ENCODE results near the gene OBSCN.

Gene OBSCN

DNA sequence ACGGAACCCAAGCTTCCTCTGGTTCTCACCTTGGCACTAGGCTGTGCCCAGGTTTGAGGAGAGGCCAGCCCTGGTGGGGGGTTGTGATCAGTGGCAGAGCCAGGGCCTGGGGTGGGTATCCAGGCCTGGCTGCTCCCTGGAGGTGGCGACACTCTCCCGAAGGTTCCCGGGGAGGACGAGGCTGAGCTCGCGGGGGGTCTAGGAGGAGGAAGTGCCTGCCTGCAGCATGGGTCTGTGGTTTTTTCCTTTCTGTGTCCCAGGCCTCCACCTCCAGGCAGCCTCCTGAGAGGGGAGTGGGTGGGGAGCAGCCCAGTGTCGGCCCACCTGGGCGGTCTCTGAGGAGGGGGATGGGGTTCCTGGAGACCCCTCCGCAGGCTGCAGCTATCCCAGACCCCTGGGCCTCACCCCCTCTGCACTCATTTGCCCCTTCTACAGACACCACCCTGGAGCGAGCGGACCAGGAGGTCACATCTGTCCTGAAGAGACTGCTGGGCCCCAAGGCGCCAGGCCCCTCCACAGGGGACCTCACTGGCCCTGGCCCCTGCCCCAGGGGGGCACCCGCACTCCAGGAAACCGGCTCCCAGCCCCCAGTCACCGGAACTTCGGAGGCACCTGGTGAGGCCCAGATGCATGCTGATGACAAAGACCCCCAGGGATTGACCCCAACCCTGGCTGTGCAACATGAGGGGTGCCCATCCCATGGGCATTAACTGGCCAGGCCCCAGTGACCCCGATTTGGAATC is 154.5 kb downstream of the OBSCN start:
- DNase-seq = no peak

DNA sequence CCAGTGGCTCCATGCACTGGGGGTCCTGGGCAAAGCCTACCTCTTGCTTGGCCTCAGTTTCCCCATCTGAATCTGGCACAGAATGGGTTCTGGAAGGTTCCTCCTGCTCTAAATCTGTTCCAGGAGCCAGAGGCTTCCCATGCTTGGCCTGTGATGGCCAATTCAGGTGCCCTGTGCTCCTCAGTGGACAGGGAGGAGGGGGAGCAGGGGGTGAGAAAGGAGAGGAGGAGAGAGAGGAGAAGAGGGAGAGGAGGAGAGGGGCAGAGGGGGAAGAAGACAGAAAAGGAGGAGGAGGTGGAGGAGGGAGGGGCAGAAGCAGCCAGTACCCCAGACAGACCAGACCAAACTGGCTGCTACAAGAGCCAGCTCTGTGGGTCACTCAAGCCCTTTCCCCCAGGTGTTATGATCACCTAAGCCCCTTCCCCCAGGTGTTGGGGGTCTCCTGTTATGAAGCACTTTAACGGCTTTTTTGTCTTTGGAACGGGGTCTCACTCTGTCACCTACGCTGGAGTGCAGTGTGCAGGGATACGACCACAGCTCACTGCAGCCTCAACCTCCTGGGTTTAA is 155.1 kb downstream of the OBSCN start:
- no peak for DNase-seq

- no peak for DNase-seq
Observed at GRCh38 chr1:228363686-228364067, 155.8 kb downstream of the OBSCN start.

- no peak for DNase-seq
Observed at GRCh38 chr1:228364068-228364705, 156.3 kb downstream of the OBSCN start.

DNA sequence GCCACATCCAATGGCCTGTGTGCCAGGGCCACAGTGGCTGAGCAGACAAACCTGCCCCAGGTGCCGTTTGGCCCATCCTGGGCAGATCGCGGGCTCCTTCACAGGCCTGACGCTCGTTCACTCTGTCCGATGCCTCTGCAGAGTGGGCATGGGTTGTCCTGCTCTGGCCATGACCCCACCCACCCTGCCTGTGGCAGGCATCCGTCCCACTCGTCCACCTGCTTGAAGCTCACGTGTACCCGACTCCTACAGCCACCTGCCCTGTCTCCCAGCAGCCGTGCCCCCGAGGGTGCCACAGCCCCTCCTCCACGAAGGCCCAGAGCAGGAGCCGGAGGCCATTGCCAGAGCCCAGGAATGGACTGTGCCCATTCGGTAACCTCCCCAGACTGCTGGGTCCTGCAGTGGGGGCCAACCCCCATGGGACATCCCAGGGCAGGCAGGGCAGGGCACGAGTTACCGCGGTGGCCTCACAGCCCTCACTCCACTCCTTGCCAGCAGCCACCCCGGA is 156.9 kb downstream of the OBSCN start:
- DNase-seq = no peak

- DNase-seq = no peak
Observed at GRCh38 chr1:228365271-228366061, 157.6 kb downstream of the OBSCN start.

DNA sequence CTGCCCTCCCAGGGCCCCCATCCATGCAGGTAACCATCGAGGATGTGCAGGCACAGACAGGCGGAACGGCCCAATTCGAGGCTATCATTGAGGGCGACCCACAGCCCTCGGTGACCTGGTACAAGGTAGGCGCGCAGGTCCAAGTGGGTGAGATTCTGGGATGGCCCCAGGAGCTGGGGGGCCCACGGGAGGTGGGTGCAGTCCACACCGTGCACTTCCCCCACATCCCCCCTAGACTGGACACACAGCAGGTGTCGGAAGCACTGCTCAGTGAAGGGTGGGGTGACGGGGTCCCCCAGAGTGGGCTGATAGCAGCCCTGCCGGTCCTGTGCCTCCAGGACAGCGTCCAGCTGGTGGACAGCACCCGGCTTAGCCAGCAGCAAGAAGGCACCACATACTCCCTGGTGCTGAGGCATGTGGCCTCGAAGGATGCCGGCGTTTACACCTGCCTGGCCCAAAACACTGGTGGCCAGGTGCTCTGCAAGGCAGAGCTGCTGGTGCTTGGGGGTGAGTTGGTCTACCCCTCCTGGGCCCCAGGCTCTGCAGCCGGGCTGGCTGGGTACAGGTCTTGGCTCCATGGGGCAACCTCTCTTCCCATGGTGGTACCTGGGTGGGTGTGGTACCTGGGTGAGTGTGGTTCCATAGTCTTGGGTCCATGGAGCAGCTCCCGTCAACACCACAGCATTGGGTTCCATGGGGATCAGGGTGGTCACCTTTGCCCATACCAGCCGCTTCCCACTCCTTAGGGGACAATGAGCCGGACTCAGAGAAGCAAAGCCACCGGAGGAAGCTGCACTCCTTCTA is 158.4 kb downstream of the OBSCN start:
- DNase-seq = no peak

DNA sequence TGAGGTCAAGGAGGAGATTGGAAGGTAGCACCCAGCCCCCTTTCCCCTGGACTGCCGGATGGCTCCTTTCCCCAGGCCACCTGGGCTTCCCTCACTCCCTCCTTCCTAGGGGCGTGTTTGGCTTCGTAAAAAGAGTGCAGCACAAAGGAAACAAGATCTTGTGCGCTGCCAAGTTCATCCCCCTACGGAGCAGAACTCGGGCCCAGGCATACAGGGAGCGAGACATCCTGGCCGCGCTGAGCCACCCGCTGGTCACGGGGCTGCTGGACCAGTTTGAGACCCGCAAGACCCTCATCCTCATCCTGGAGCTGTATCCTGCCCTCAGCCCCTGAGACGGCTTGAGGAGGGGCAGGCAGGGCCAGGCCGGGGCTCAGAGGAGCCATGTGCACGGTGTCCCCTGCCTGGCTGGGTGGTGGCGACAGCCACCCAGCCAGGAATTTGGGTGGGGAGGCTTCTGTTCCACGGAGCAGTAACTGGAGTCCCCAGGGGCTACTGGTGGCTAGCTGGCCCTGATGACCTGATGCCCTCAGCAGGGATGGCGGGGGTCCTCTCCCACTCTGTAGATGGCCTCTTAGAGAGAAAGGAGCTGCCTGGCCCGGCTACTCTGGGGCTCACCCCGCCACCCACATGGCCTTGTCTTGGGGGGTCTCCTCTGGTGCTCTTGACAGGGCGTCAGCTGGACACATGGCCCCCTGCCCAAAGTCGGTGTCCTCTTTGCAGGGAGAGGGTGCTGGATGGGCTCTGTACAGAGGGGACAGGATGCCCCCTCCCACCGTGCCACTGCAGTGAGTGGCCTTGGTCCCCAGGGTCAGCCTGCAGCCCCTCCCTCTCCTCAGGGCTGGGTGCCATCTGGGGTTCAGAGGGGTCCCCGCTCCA is 159.3 kb downstream of the OBSCN start:
- no peak for DNase-seq

- DNase-seq = no peak
Observed at GRCh38 chr1:228367798-228368791, 160.3 kb downstream of the OBSCN start.

DNA sequence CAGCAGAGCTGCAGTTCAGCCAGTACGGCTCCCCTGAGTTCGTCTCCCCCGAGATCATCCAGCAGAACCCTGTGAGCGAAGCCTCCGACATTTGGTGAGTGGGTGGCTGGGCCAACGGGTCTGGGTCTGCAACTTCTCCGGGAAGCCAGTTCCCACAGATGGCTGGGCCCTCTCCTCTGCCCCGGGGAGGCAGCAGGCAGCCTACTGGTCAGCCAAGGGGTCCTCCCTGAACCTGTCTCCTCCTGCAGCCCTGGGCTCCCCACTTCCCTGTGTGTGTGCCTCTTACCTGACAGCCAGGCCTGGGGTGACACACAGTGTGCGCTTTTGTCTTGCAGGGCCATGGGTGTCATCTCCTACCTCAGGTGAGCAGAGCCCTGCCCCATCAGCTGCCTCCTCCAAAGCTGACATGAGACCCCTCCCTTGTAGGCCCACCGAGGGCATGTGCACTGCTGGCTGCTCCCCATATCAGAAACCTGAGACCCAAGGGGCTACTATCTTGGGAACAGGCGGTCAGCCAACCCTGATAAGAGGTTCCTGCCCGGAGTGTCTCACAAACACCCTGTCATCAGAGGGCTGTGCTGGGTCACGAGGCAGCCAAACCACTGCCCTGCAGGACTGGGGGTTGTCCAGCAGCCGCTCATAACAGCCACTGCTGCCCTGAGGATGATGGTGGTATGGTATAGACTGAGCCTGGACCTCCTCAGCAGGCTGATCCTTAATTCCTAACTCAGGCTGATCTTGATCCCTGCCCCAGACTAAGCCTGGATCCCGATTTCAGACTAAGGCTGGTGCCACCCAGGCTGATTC is 161.2 kb downstream of the OBSCN start:
- DNase-seq = no peak

DNA sequence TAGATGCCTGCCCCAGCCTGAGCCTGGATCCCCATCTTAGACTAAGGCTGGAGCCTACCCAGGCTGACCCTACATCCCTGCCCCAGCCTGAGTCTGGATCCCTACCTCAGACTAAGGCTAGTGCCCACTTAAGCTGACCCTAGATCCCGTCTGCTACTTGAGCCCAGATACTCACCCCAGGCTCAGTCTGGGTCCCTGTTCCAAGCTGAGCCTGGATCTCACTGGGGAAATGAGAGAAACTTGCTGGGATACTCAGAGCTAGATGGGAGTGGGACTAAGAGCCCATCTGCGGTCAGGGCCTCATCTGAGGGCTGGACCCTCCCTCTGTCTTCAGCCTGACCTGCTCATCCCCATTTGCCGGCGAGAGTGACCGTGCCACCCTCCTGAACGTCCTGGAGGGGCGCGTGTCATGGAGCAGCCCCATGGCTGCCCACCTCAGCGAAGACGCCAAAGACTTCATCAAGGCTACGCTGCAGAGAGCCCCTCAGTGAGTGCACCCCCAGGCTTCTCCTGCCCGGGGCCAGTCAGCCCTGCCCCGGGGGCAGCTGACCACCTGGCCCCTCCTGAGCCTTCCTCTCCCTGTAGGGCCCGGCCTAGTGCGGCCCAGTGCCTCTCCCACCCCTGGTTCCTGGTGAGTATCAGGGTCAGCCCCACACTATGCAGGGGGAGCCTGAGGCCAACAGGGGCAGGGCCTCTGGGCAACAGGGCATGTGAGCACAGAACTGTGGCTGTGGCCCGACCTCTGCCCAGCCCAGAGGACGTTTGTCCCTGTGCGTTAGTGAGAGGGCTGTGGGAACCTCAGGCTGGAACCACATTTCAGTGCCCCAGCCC is 162.0 kb downstream of the OBSCN start:
- no peak for DNase-seq

GRCh38 chr1:228370439-228370940 is 162.6 kb downstream of the OBSCN start:
- no peak for DNase-seq

DNA sequence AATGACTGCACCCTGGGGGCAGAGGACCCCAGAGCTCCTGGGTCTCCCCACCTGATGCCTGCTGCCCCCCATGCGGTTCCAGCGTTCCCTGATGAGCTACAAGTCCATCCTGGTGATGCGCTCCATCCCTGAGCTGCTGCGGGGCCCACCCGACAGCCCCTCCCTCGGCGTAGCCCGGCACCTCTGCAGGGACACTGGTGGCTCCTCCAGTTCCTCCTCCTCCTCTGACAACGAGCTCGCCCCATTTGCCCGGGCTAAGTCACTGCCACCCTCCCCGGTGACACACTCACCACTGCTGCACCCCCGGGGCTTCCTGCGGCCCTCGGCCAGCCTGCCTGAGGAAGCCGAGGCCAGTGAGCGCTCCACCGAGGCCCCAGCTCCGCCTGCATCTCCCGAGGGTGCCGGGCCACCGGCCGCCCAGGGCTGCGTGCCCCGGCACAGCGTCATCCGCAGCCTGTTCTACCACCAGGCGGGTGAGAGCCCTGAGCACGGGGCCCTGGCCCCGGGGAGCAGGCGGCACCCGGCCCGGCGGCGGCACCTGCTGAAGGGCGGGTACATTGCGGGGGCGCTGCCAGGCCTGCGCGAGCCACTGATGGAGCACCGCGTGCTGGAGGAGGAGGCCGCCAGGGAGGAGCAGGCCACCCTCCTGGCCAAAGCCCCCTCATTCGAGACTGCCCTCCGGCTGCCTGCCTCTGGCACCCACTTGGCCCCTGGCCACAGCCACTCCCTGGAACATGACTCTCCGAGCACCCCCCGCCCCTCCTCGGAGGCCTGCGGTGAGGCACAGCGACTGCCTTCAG is 163.3 kb downstream of the OBSCN start:
- peak; percentile 24 for DNase-seq

GRCh38 chr1:228371741-228372182 is 163.9 kb downstream of the OBSCN start:
- no peak for DNase-seq

DNA sequence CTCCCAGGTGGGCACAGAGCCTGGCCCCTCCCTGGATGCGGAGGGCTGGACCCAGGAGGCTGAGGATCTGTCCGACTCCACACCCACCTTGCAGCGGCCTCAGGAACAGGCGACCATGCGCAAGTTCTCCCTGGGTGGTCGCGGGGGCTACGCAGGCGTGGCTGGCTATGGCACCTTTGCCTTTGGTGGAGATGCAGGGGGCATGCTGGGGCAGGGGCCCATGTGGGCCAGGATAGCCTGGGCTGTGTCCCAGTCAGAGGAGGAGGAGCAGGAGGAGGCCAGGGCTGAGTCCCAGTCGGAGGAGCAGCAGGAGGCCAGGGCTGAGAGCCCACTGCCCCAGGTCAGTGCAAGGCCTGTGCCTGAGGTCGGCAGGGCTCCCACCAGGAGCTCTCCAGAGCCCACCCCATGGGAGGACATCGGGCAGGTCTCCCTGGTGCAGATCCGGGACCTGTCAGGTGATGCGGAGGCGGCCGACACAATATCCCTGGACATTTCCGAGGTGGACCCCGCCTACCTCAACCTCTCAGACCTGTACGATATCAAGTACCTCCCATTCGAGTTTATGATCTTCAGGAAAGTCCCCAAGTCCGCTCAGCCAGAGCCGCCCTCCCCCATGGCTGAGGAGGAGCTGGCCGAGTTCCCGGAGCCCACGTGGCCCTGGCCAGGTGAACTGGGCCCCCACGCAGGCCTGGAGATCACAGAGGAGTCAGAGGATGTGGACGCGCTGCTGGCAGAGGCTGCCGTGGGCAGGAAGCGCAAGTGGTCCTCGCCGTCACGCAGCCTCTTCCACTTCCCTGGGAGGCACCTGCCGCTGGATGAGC is 164.5 kb downstream of the OBSCN start:
- no peak for DNase-seq

- DNase-seq = no peak
Observed at GRCh38 chr1:228373004-228373680, 165.3 kb downstream of the OBSCN start.

Measured in NCI-H1092 (cell line).